HUES64 (cell line): ENCODE measurements around the gene PRR20B. TPM values are rescaled to one million over a fixed set of nuclear protein-coding genes. Genes with fewer than 3 reads are reported as not detected.
"Not testable (repeated sequence)": the region's sequence is repeated elsewhere in the genome, so short reads cannot be mapped to it uniquely, and the experiment has no call there.

Experiments used
- H3K27ac ChIP-seq: 2 replicates; pipeline ENCODE4 v1.7.0; 2013; ENCODE audit warnings: low read depth, low read length, inconsistent platforms
- H3K27me3 ChIP-seq: 2 replicates; pipeline ENCODE4 v1.6.1; 2013; ENCODE audit warnings: mild to moderate bottlenecking, low read length; ENCODE audit not compliant: insufficient read depth
- H3K36me3 ChIP-seq: 2 replicates; pipeline ENCODE4 v1.6.1; 2013; ENCODE audit warnings: mild to moderate bottlenecking, low read length; ENCODE audit not compliant: insufficient read depth
- H3K4me1 ChIP-seq: 2 replicates; pipeline ENCODE4 v1.6.1; 2013; ENCODE audit warnings: mild to moderate bottlenecking, low read length, moderate library complexity; ENCODE audit not compliant: insufficient read depth
- H3K4me3 ChIP-seq: 2 replicates; pipeline ENCODE4 v1.5.1; 2013; ENCODE audit warnings: mild to moderate bottlenecking, low read length, moderate library complexity
- H3K9ac ChIP-seq: 2 replicates; pipeline ENCODE4 v1.6.1; 2013; ENCODE audit warnings: mild to moderate bottlenecking, low read depth, low read length
- H3K9me3 ChIP-seq: 2 replicates; pipeline ENCODE4 v1.6.1; 2013; ENCODE audit warnings: low read depth, low read length; ENCODE audit not compliant: insufficient read depth
- WGBS: fragments of 150-250, 120-280 bp; methylation state at CpG from one replicate; pipeline ENCODE4 v1.1.7; 2013; ENCODE audit warnings: missing lambda C conversion rate; 5-methylcytosine and 5-hydroxymethylcytosine counted together
- polyA plus RNA-seq, 2 experiments: library from polyadenylated mRNA; stranded (reverse); fragments of 50-300 nt; gene quantifications; one replicate each; pipeline ENCODE4 v1.2.3, GENCODE V29; 2013

The PRR20B gene
- not detected for polyA plus RNA-seq (2013, experiment 1 of 2)
- polyA plus RNA-seq (2013, experiment 2 of 2) = not detected

- H3K9me3 ChIP-seq, H3K4me1 ChIP-seq, H3K36me3 ChIP-seq, H3K9ac ChIP-seq, H3K27ac ChIP-seq, H3K4me3 ChIP-seq, H3K27me3 ChIP-seq: not testable (repeated sequence)
- WGBS = no CpG with 5 or more reads among the region's 22 CpGs
Measured at GRCh38 chr13:57147188-57147587, at the start of gene PRR20B. Gene PRR20B (plus strand): TSS chr13:57147488. CDS start chr13:57147875, 387 bp downstream.

GRCh38 chr13:57114945-57115344 lies 32.3 kb upstream of the PRR20B start:
- Histone ChIP-seq H3K9me3 (no peaks in the 10 kb centered on the region), H3K36me3 (no peaks in the 10 kb centered on the region), H3K27ac (no peak overlapping the region), H3K27me3 (no peaks in the 10 kb centered on the region), H3K9ac (no peak overlapping the region), H3K4me1 (no peaks in the 10 kb centered on the region), H3K4me3 (no peak overlapping the region)
- WGBS = 93% methylated on average over 2 of the region's 4 CpGs

GRCh38 chr13:57123681-57124080 lies 23.6 kb upstream of the PRR20B start:
- H3K9ac ChIP-seq = no peak overlapping the region
- 100% methylated on average over 1 of the region's 1 CpG for WGBS
- no peaks in the 10 kb centered on the region for H3K4me1 ChIP-seq
- no peak overlapping the region for H3K4me3 ChIP-seq
- no peaks in the 10 kb centered on the region for H3K36me3 ChIP-seq
- H3K9me3 ChIP-seq = no peaks in the 10 kb centered on the region
- no peak overlapping the region for H3K27ac ChIP-seq
- no peaks in the 10 kb centered on the region for H3K27me3 ChIP-seq

GRCh38 chr13:57128909-57129308 lies 18.4 kb upstream of the PRR20B start:
- no peak overlapping the region for H3K9ac ChIP-seq
- no peaks in the 10 kb centered on the region for H3K4me1 ChIP-seq
- WGBS = 92% methylated on average over 6 of the region's 6 CpGs
- no peaks in the 10 kb centered on the region for H3K27me3 ChIP-seq
- no peak overlapping the region for H3K4me3 ChIP-seq
- no peaks in the 10 kb centered on the region for H3K36me3 ChIP-seq
- H3K27ac ChIP-seq = no peak overlapping the region
- no peaks in the 10 kb centered on the region for H3K9me3 ChIP-seq

DNA sequence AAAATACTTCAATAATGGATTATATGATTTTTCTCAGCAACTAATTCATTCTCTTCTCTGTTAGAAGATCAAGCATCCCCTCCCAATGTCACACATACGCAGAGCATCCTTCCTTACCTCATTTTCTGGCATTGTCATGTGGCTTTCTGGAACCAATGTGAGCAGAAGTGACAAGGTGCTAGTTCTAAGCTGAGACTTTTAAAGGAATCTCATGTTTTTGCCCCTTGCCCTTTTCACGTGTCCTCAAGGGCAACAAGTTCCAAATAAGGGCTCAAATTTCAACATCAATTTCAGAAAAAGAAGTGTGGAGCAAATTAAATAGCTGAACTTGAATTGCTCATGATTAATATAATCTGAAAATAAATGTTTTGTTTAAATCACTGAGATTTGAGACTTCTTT lies 11.2 kb upstream of the PRR20B start:
- Histone ChIP-seq H3K27ac (no peak overlapping the region), H3K9me3 (no peaks in the 10 kb centered on the region), H3K4me1 (no peaks in the 10 kb centered on the region), H3K27me3 (no peaks in the 10 kb centered on the region), H3K9ac (no peak overlapping the region), H3K36me3 (no peaks in the 10 kb centered on the region), H3K4me3 (no peak overlapping the region)
- 91% methylated on average over 2 of the region's 2 CpGs for WGBS

- Histone ChIP-seq H3K4me1 (no peaks in the 10 kb centered on the region), H3K9me3 (no peaks in the 10 kb centered on the region), H3K27ac (no peak overlapping the region), H3K36me3 (no peaks in the 10 kb centered on the region), H3K9ac (no peak overlapping the region), H3K4me3 (no peak overlapping the region), H3K27me3 (no peaks in the 10 kb centered on the region)
- 100% methylated on average over 2 of the region's 4 CpGs for WGBS
Measured at GRCh38 chr13:57137585-57137984, 9.7 kb upstream of the PRR20B start.

- 97% methylated on average over 2 of the region's 5 CpGs for whole genome bisulfite sequencing
- H3K9me3 ChIP-seq = no peaks in the 10 kb centered on the region
- H3K4me1 ChIP-seq = no peaks in the 10 kb centered on the region
- no peak overlapping the region for H3K9ac ChIP-seq
- no peaks in the 10 kb centered on the region for H3K27me3 ChIP-seq
- H3K27ac ChIP-seq = no peak overlapping the region
- no peaks in the 10 kb centered on the region for H3K36me3 ChIP-seq
- H3K4me3 ChIP-seq = no peak overlapping the region
Measured at GRCh38 chr13:57138988-57139387, 8.3 kb upstream of the PRR20B start.

GRCh38 chr13:57139781-57140180 lies 7.5 kb upstream of the PRR20B start:
- 89% methylated on average over 13 of the region's 18 CpGs for WGBS
- not testable (repeated sequence) for H3K4me1 ChIP-seq, H3K27me3 ChIP-seq, H3K27ac ChIP-seq, H3K36me3 ChIP-seq, H3K4me3 ChIP-seq, H3K9ac ChIP-seq, H3K9me3 ChIP-seq

DNA sequence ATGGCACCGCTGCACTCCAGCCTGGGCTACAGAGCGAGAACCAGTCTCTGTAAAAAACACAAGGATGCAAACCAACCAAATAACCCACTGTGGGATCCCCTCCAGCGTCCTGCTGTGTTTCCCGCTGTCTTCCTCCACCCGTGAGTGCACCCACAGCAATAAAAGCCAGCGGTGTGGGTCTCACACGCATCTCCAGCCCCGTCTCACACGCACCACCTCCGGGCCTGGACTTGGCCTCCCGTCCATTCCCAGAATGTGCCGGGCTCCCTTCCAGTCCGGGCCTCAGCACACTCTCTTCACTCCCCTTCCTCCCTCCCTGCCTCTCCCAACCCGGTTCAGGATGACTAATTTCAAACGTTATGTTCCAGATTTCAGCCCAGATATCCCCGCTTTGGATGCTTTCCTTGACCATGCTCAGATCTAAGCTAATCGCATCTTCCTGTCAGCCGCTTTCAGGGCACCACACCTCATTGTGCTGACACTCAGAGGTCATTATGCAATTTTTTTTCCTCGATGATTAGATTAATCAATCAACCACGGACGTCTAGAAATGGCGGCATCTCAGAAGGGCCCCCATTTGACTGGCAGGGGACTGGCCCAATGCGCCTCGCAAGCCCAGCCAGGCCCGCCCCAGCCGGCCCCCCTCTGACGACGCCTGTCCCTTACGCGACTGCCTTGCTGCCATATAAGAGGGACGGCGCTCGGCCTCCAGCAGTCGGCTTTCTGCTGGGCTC lies 6.9 kb upstream of the PRR20B start, which contains the start of gene PRR20A:
PRR20A (plus strand) TSS at position 684 of the 734 bp plus-strand sequence. CDS start 387 bp downstream, outside the sequence.
- H3K9ac ChIP-seq, H3K4me3 ChIP-seq, H3K36me3 ChIP-seq, H3K4me1 ChIP-seq, H3K9me3 ChIP-seq, H3K27me3 ChIP-seq, H3K27ac ChIP-seq: not testable (repeated sequence)
- 92% methylated on average over 10 of the region's 34 CpGs for WGBS

- H3K4me3 ChIP-seq, H3K4me1 ChIP-seq, H3K27me3 ChIP-seq, H3K9ac ChIP-seq, H3K36me3 ChIP-seq, H3K9me3 ChIP-seq, H3K27ac ChIP-seq: not testable (repeated sequence)
- WGBS = 99% methylated on average over 6 of the region's 14 CpGs
Measured at GRCh38 chr13:57148106-57148505, 818 bp downstream of the PRR20B start.

DNA sequence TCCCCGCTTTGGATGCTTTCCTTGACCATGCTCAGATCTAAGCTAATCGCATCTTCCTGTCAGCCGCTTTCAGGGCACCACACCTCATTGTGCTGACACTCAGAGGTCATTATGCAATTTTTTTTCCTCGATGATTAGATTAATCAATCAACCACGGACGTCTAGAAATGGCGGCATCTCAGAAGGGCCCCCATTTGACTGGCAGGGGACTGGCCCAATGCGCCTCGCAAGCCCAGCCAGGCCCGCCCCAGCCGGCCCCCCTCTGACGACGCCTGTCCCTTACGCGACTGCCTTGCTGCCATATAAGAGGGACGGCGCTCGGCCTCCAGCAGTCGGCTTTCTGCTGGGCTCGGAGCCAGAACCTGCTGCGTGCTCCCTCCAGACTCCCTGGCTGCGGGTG lies 6.5 kb downstream of the PRR20B start, which contains the start of gene PRR20C:
PRR20C (plus strand) TSS at position 301 of the 400 bp plus-strand sequence. CDS start 387 bp downstream, outside the sequence.
- not testable (repeated sequence) for H3K9ac ChIP-seq, H3K27ac ChIP-seq, H3K27me3 ChIP-seq, H3K4me1 ChIP-seq, H3K9me3 ChIP-seq, H3K4me3 ChIP-seq, H3K36me3 ChIP-seq
- no CpG with 5 or more reads among the region's 22 CpGs for WGBS

DNA sequence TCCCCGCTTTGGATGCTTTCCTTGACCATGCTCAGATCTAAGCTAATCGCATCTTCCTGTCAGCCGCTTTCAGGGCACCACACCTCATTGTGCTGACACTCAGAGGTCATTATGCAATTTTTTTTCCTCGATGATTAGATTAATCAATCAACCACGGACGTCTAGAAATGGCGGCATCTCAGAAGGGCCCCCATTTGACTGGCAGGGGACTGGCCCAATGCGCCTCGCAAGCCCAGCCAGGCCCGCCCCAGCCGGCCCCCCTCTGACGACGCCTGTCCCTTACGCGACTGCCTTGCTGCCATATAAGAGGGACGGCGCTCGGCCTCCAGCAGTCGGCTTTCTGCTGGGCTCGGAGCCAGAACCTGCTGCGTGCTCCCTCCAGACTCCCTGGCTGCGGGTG lies 13.0 kb downstream of the PRR20B start, which contains the start of gene PRR20D:
PRR20D (plus strand) TSS at position 301 of the 400 bp plus-strand sequence. CDS start 387 bp downstream, outside the sequence.
- H3K36me3 ChIP-seq, H3K27me3 ChIP-seq, H3K27ac ChIP-seq, H3K9me3 ChIP-seq, H3K4me3 ChIP-seq, H3K4me1 ChIP-seq, H3K9ac ChIP-seq: not testable (repeated sequence)
- no CpG with 5 or more reads among the region's 22 CpGs for WGBS
